ENCODE data around the gene HSF4.
A peak's percentile ranks its signal among the peaks of the same experiment; 100 is the strongest.

HSF4 gene

GRCh38 chr16:67150833-67151396 lies 13.6 kb upstream of the HSF4 start, which contains the start of gene B3GNT9:
Gene B3GNT9 (minus strand): TSS chr16:67150998. CDS start chr16:67150485, 513 bp downstream.
- peak; percentile 51 for DNase-seq

- no peak for DNase-seq
These were observed 13.0 kb upstream of the HSF4 start for GRCh38 chr16:67151431-67152097.

- DNase-seq: no peak
These were observed 9.8 kb upstream of the HSF4 start for GRCh38 chr16:67154578-67155294.

GRCh38 chr16:67155295-67156142 lies 9.0 kb upstream of the HSF4 start:
- DNase-seq: peak; percentile 44

- DNase-seq: no peak
These were observed 8.3 kb upstream of the HSF4 start for GRCh38 chr16:67156143-67156844.

- DNase-seq: no peak
These were observed 7.3 kb upstream of the HSF4 start for GRCh38 chr16:67157106-67157748.

GRCh38 chr16:67157892-67158635 lies 6.5 kb upstream of the HSF4 start:
- no peak for DNase-seq

GRCh38 chr16:67158637-67159600 lies 5.6 kb upstream of the HSF4 start:
- DNase-seq: no peak

GRCh38 chr16:67161595-67162058 lies 2.9 kb upstream of the HSF4 start:
- DNase-seq: no peak

- no peak for DNase-seq
These were observed 1.9 kb upstream of the HSF4 start for GRCh38 chr16:67162506-67163163.

- DNase-seq: no peak
These were observed 1.2 kb upstream of the HSF4 start for GRCh38 chr16:67163164-67163998.

GRCh38 chr16:67163999-67164558 lies 466 bp upstream of the HSF4 start:
- no peak for DNase-seq

- no peak for DNase-seq
These were observed 855 bp downstream of the HSF4 start for GRCh38 chr16:67165121-67166078.

GRCh38 chr16:67166110-67166547 lies 1.6 kb downstream of the HSF4 start:
- no peak for DNase-seq

- DNase-seq: no peak
These were observed 2.1 kb downstream of the HSF4 start for GRCh38 chr16:67166598-67167168.

GRCh38 chr16:67167588-67167987 lies 3.0 kb downstream of the HSF4 start:
- DNase-seq: no peak

Data from T1000 (cell line).